ENCODE measurements around the gene TENM4. TPM values are rescaled to one million over a fixed set of nuclear protein-coding genes. Genes with fewer than 3 reads are reported as not detected.

The TENM4 gene
- polyA plus RNA-seq, 3 donors: 0.31 to 1.7 TPM; not detected in 1

- H3K36me3 Mint-ChIP-seq: no peaks in the 10 kb centered on the region
- intact Hi-C loops (cut with micrococcal nuclease): no loop called here
- H3K4me1 Mint-ChIP-seq: peaks cover 10% of the 10 kb centered on the region
- H3K4me3 ChIP-seq (replicated peaks in 1 of 3; ENCODE audit: low read depth in 2 of 3, low read length in 3 of 3): no peak overlapping the region
- H4K20me1 ChIP-seq (ENCODE audit: insufficient read depth, low read length): no peaks in the 10 kb centered on the region
- no peak for DNase-seq
- H3K9me3 Mint-ChIP-seq: peaks cover 0 to 3% (median 0%) of the 10 kb centered on the region in 7 donors
- no peaks in the 10 kb centered on the region for H3K36me3 ChIP-seq (replicated peaks in 1 of 2; ENCODE audit: control insufficient read depth in 1 of 2, insufficient read depth in 2 of 2, low read length in 2 of 2)
- H3K4me3 Mint-ChIP-seq: no peak overlapping the region
- 100% methylated on average over 3 of the region's 5 CpGs for WGBS (ENCODE audit: insufficient coverage)
- H2AFZ ChIP-seq (ENCODE audit: insufficient read depth, low read depth, low read length, poor library complexity, severe bottlenecking): no peak overlapping the region
- peaks cover 0 to 4% (median 0%) of the 10 kb centered on the region in 3 donors for H3K27me3 Mint-ChIP-seq (ENCODE audit: low read depth in 3 of 3)
- no peak overlapping the region for H3K4me2 ChIP-seq (replicated peaks; ENCODE audit: extremely low read depth, low read length, poor library complexity, severe bottlenecking)
- H3K9me3 ChIP-seq (replicated peaks in 1 of 2; ENCODE audit: control insufficient read depth in 1 of 2, insufficient read depth in 1 of 2, low read length in 2 of 2): peaks cover 0 to 3% of the 10 kb centered on the region in 2 donors
- peaks cover 13 to 17% of the 10 kb centered on the region in 2 donors for H3K4me1 ChIP-seq (ENCODE audit: control insufficient read depth in 1 of 2, insufficient read depth in 2 of 2, low read length in 2 of 2)
- H3K27ac Mint-ChIP-seq: no peak overlapping the region
- no peaks in the 10 kb centered on the region for H3K79me2 ChIP-seq (ENCODE audit: insufficient read depth, low read length)
- no peak overlapping the region for H3K9ac ChIP-seq (ENCODE audit: insufficient read depth, low read length, poor library complexity, severe bottlenecking)
- H3K27ac ChIP-seq (ENCODE audit: low read depth in 1 of 2, low read length in 2 of 2): no peak overlapping the region
- no peak for TF ChIP-seq CTCF (IDR thresholded peaks at IDR 0.05)
- no peaks in the 10 kb centered on the region for H3K27me3 ChIP-seq (ENCODE audit: control insufficient read depth in 2 of 2, insufficient read depth in 2 of 2, low read length in 2 of 2)
Observed at GRCh38 chr11:78731027-78731426, 709.8 kb downstream of the TENM4 start.

GRCh38 chr11:78730267-78730824 lies 710.5 kb downstream of the TENM4 start:
- peaks cover 0 to 3% of the 10 kb centered on the region in 2 donors for H3K9me3 ChIP-seq (replicated peaks in 1 of 2; ENCODE audit: control insufficient read depth in 1 of 2, insufficient read depth in 1 of 2, low read length in 2 of 2)
- H3K79me2 ChIP-seq (ENCODE audit: insufficient read depth, low read length): no peaks in the 10 kb centered on the region
- H4K20me1 ChIP-seq (ENCODE audit: insufficient read depth, low read length): no peaks in the 10 kb centered on the region
- no peak overlapping the region for H3K4me2 ChIP-seq (replicated peaks; ENCODE audit: extremely low read depth, low read length, poor library complexity, severe bottlenecking)
- peaks cover 13 to 17% of the 10 kb centered on the region in 2 donors for H3K4me1 ChIP-seq (ENCODE audit: control insufficient read depth in 1 of 2, insufficient read depth in 2 of 2, low read length in 2 of 2)
- H3K36me3 ChIP-seq (replicated peaks in 1 of 2; ENCODE audit: control insufficient read depth in 1 of 2, insufficient read depth in 2 of 2, low read length in 2 of 2): no peaks in the 10 kb centered on the region
- peaks cover 0 to 2% (median 0%) of the 10 kb centered on the region in 3 donors for H3K27me3 Mint-ChIP-seq (ENCODE audit: low read depth in 3 of 3)
- no peak overlapping the region for H3K4me3 ChIP-seq (replicated peaks in 1 of 3; ENCODE audit: low read depth in 2 of 3, low read length in 3 of 3)
- no peaks in the 10 kb centered on the region for H3K36me3 Mint-ChIP-seq
- H3K4me1 Mint-ChIP-seq: peaks cover 10% of the 10 kb centered on the region
- no peaks in the 10 kb centered on the region for H3K27me3 ChIP-seq (ENCODE audit: control insufficient read depth in 2 of 2, insufficient read depth in 2 of 2, low read length in 2 of 2)
- WGBS (ENCODE audit: insufficient coverage): 85% methylated on average over 7 of the region's 8 CpGs
- no peak for DNase-seq
- H3K9me3 Mint-ChIP-seq: peaks cover 0 to 3% (median 0%) of the 10 kb centered on the region in 7 donors
- H3K4me3 Mint-ChIP-seq: no peak overlapping the region
- no peak overlapping the region for H2AFZ ChIP-seq (ENCODE audit: insufficient read depth, low read depth, low read length, poor library complexity, severe bottlenecking)
- intact Hi-C loops (cut with micrococcal nuclease): no loop called here
- H3K9ac ChIP-seq (ENCODE audit: insufficient read depth, low read length, poor library complexity, severe bottlenecking): no peak overlapping the region
- no peak overlapping the region for H3K27ac Mint-ChIP-seq
- TF ChIP-seq CTCF (IDR thresholded peaks at IDR 0.05): no peak
- no peak overlapping the region for H3K27ac ChIP-seq (ENCODE audit: low read depth in 1 of 2, low read length in 2 of 2)

Data from CD14-positive monocyte (primary cell).